HG03064 (cell line): Measurements from ENCODE around the gene SRPRA.
A peak's percentile ranks its signal among the peaks of the same experiment; 100 is the strongest.
"Not testable (repeated sequence)": the region's sequence is repeated elsewhere in the genome, so short reads cannot be mapped to it uniquely, and the experiment has no call there.

Experiments
- ATAC-seq: cut with Tn5 transposase; IDR thresholded peaks from one replicate; pipeline ENCODE4 v1.9.1; 2021; ENCODE audit warnings: low read depth; ENCODE audit not compliant: unreplicated experiment

The SRPRA gene, protein sequence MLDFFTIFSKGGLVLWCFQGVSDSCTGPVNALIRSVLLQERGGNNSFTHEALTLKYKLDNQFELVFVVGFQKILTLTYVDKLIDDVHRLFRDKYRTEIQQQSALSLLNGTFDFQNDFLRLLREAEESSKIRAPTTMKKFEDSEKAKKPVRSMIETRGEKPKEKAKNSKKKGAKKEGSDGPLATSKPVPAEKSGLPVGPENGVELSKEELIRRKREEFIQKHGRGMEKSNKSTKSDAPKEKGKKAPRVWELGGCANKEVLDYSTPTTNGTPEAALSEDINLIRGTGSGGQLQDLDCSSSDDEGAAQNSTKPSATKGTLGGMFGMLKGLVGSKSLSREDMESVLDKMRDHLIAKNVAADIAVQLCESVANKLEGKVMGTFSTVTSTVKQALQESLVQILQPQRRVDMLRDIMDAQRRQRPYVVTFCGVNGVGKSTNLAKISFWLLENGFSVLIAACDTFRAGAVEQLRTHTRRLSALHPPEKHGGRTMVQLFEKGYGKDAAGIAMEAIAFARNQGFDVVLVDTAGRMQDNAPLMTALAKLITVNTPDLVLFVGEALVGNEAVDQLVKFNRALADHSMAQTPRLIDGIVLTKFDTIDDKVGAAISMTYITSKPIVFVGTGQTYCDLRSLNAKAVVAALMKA

DNA sequence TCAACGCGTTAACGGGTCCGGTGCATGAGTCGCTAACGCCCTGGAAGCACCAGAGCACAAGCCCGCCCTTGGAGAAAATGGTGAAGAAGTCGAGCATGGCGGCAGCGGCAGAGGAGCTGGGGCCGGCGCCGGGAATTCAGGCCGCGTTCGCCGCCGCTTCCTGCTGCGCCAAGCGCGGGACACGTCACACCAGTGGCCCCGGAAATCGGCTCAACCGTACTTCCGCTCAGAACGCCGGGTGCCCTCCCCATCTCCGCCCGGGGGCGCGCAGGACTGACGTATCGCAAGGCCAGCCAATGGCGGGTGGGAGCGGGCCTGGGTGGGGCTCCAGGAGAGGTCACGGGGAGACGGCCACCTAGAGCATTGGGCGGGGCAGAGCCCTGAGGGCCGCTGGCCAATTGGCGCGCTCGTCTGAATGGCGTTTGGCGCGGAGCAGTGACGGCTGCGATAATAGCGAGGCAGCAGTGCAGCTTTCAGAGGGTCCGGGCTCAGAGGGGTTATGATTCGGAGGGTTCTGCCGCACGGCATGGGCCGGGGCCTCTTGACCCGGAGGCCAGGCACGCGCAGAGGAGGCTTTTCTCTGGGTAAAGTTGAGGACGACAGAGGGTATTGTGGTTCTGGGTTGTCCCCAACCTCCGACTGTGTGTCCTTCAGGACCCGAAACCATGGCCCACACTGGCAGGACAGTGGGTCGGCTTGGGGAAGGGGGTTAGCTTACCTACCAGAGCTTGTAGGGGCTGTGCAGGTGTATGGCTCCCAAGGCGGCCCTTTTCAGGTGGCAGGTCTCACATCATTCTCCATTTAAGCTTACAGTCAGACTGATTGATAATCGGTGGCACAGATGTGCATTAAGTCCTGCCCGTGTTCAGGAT is at the start of gene SRPRA, which contains the start of gene FOXRED1:
TSS of gene SRPRA (minus strand) at position 188 of the 872 bp plus-strand sequence. CDS start at position 97, 91 bp downstream.
TSS of gene FOXRED1 (plus strand) at position 447 of the 872 bp plus-strand sequence. CDS start at position 500, 53 bp downstream.
- ATAC-seq = peak; percentile 99

DNA sequence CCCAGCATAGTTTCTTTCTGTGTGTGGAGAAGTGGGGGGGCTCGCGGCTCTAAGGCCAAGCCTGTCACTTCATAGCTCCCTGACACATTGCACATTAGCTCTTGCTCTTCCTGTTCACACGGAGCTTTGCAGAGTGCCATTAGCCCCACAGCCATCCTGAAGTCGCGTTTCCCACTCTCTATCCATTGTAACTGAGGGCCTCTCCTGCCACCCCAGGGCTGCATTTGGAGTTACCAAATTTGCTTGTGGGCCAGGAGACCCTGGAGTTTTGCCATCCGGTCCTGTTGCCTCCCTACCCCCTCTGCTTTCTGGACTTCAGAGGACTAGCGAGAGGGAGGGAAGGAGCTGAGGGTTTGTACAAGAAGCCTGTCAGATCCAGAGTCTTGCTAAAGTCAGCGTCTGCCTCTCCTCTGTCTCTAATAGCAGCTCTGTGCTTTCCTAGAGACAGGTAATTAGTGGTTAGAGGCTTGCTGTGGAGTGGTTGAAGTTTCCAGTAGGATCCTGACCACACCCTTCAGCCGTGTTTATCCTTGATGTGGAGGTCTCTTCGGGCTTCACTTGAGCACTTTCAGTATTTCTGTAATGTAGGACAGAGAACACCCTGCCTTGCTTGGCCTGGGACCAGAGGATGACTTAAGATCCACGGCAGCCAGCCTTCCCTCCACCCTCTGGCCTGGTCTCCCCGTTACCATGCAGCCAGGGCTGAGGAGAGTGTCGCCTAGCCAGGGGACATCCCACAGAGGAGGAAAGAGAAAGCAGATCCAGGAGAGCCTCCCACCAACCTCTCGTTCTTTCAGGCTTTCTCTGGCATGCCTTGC is 49.3 kb upstream of the SRPRA start:
- ATAC-seq = peak; percentile 27

DNA sequence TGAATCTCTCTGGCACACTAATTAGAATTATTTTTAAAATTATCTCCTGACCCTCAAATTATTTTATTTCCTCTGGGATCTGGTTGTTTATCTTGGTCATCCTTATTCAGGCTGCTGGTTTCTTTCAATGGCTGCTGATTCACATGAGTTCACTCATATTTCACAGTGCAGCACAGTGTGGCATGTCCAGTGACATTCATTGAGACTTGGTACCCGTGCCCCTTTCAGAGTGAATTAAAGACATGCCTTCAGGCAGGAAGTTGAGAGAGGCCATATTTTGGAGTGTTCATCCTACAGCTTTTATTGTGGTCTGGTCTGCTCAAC is 48.7 kb upstream of the SRPRA start:
- no peak for ATAC-seq

DNA sequence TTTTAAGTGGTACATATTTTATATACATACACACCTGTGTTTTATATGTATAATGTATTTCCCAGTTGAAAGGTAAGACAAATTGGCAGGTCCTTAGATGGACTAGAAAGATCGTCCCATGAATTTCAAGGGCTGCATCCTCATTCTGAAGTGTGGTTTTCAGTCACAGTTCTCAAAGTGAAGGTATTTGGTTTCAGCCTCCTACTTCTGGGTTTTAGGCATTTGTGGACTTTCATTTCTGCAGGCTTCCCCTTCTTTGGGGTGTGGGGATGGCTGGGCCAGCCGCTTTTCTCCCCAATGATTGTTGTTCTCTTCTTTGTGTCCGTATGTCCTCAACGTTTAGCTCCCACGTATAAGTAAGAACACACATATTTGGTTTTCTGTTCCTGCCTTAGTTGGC is 45.1 kb upstream of the SRPRA start:
- ATAC-seq = no peak

DNA sequence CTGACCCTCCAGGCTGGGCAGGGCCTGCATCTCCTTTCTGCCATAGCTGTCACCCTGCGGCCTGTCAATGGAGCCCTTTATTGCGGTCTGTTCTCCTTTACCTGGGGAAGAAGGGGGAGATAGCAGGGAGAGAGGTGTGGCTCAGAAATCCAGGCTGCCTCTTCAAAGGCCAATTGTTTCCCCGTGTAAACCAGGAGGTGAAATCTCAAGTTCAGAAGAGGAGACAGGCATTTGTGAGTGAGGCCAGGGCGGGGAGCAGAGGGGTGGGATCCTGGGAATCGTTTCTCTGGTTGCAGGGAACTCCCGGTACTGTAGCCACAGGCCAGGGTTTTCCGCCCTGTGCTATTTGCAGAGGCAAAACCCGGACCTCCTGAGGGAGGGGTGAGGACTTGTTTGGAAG is 44.3 kb upstream of the SRPRA start:
- no peak for ATAC-seq

DNA sequence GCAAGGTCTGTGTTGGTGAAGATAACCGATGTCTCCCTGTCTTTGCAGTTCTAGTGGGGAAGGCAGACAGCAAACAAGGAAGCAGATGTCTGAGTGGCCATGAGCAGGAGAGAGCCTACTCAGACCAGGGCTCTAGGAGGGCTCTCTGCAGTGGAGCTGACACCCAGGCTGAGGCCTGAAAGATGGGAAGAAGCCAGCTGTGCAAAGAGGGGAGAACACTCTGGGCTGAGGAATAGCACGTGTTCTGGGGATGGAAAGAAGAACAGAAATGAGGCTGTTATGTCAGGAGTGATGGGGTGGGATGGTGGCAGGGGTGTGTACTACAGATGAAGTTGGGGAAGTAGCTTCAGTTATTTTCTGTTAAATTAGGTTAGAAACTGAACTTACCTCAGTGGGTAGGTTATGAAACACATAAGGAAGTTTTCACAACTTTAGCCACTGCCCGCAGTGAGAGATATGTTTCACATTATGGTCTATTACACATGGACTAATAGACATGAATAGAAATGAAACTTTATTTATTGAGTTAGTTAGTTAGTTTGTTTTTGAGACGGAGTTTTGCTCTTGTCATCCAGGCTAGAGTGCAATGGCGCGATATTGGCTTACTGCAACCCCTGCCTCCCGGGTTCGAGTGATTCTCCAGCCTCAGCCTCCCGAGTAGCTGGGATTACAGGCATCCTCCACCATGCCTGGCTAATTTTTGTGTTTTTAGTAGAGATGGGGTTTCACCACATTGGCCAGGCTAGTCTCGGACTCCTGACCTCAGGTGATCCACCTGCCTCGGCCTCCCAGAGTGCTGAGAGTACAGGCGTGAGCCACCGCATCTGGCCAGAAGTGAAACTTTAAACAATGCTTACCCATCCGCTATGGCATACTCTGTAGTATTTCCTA is 43.0 kb upstream of the SRPRA start:
- ATAC-seq = peak; percentile 85

DNA sequence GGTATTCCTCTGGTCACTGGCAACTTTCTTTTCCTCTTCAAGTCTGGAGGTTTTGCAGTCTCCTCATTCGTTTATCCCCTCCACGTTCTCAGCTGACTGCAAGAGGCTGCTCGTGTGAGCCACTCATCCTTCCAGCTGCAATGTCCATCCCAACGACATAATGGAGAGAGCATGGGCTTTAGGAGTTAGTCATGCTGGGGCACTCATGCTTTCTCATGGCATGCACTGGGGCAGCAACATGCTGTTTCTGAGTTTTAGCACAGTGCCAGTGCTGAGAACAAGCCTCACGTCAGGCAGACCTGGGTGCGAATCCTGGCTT is 42.3 kb upstream of the SRPRA start:
- ATAC-seq = no peak

DNA sequence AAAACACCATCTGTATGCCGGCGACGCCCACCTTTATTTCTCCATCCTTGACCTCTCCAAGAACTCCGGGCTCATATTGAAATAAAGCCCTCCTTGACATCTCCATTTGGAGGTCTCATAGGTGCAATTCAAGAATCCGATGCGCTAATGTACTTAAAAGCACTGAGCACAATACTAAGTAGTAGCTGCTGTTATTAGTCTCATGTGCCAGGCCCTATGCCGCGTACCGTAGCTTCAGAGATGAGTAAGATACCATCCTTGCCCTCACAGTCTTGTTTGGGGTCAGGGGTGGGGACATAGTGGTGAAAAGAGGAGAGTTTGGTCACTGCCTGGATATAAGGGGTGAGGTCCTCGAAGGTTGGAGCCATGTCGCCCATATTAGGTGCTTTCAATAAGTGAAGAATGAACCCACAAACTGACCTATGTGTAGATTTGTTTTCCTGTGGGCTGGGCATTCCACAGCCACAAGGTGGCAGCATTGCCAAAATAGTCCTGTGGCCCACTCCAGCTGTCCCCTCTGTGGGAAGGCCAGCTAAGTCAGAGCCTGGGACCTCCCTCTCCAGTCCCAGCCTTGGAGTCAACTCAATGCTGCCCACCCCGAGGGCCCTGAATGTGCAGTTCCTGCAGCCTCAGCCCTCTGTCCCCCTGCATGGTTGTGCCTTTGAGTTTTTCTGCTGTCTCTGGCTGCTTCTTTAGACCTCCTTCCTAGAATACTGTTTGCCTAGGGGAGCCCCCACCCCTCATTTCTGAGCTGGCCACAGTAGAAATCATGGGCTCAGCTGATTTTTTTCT is 41.7 kb upstream of the SRPRA start:
- peak; percentile 30 for ATAC-seq

DNA sequence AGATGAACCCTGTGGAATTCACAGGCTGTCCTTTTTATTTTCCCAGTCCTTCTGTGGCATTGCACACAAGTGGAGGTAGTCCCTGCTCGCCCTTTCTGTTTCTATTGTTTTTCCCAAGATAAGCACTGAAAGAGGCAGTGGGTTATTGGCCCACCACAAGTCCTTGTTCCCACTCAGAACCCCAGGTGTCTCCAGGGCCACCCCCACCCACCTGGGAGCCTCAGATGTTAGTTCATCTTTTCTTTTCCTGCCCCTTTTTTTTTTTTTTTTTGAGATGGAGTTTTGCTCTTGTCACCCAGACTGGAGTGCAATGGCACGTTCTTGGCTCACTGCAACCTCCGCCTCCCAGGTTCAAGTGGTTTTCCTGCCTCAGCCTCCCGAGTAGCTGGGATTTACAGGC is 40.1 kb upstream of the SRPRA start:
- not testable (repeated sequence) for ATAC-seq

DNA sequence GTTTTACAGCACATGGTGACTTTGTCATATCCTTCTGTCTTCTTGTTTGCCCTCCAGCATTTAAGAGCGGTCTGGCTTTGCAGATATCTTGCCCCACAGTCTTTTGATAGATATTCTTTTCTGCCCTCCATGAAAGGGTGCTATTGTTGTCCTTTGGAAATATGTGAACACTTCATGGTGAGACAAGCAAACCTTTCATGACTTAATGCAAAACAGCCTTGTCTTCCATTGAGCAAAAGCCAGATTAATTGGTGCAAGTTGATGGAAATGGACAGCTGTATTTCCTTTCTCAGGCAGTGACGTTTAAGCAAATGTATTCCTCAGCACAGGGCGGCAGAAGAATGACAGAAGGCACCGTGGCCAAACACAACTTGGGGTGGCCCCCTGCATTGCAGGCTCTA is 39.6 kb upstream of the SRPRA start:
- ATAC-seq = no peak

DNA sequence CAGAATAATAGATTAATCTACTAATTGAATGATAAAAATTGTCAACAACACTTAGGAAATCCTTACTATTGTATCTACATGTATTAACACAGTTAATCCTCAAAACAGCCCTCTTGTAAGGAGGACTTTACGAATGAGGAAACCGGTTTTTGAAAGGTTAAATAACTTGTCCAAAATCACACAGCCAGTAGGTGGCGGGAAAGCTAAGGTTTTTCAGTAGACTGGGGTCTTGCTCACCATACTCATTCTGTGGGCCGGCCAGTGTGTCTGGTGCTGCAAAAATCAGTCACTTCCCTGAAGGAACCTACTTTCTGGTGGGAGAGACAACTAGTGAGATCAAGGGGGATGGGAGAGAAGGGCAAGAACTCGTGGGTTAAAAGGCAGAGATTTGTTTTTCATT is 39.0 kb upstream of the SRPRA start:
- ATAC-seq = no peak

DNA sequence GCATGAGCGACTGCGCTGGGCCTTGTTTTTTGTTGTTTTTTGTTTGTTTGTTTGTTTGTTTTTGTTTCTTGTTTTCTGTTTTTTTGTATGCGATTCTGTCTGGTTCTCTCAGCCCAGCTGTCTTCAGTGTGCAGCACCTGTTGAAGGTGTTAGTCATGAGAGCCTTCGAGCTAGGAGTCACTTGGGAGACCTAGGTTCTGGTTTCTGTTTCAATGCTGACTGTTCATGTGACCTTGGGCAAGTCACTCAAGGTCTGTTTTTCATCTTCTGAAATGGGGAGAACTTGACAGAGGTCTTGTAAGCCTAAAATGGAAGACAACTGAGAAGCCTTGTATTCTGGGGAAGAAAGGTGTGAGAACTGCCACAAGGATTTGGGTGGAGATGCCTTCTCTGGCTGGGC is 37.0 kb upstream of the SRPRA start:
- ATAC-seq = peak; percentile 46

DNA sequence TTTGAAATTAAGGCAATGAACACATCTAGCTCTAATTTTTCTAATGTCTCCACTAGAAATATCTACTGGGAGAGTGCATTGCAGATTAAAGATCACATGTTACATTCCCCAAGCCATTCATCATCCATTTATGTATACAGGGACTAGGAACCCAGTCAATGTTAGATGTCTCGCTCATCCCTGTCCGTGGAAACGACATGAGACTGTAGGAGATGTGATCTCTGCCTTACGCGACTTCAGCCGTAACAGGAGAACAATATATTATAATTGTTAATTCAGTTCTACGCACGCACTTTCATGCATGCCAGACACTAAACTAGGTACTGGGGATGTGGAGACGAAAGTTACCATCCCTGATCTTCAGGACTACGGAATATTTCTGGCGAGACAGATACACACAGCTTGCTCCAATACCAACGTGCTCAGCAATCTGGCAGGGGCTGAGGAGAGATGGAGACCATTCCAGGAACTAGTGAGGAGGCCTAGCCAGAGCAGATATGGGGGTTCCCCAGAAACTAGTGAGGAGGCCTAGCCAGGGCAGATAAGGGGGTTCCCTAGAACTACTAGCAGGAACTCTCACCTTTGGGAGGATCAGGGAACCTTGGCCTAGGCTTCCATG is 35.9 kb upstream of the SRPRA start:
- ATAC-seq = no peak

DNA sequence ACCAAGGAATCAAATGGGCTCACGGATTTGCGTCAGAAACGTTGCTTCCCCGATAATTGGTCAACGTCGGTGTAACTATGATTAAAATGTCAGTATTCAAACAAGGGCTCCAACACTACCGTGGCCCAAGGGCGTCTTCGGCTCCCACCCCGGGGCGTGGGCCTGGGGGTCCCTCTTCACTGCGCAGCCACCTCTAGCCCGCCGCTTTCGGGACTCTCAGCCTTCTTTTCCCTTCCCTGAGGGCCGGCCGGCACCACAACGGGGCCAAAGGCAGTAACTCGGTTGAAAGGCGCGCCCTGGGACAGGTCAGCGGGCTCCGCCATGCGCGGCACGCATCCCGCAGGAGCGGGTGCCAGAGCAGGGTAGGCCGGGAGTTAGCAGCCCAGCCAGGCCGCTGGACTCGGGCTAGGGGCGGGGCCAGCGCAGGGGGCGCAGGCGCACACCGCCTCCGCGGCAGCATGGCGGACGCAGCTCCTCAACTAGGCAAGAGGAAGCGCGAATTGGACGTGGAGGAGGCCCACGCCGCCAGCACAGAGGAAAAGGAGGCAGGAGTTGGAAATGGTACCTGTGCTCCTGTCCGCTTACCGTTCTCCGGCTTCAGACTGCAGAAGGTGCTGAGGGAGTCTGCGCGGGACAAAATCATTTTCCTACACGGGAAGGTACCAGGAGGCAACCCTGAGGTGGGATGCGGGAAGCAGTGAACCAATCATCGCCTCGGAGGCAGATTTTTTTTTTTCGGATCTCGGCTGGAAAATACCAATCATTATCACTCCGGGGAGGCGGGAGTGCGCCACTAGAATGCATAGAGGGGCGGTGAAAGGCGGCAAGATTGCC is 35.1 kb upstream of the SRPRA start, which contains the start of gene DCPS:
TSS of gene DCPS (plus strand) at position 438 of the 834 bp plus-strand sequence. CDS start at position 459, 21 bp downstream.
- ATAC-seq = peak; percentile 88

DNA sequence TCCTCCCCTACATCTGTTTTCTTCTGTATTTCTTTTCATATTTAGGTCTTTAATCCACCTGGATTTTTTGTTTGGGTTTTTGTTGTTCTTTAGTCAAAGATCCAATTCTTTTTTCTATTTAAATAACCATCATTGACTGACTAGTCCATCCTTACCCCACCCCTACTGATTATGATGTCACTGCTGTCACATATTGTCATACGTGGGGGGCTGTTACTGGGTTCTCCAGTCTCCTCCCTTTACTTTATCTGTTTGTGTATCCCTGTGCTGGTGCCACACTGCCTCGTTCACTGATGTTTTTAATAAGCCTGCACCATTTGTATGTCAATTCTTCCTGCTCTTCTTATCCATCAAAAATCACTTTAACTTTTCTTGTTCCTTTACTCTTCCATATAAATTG is 28.3 kb upstream of the SRPRA start:
- ATAC-seq = no peak

DNA sequence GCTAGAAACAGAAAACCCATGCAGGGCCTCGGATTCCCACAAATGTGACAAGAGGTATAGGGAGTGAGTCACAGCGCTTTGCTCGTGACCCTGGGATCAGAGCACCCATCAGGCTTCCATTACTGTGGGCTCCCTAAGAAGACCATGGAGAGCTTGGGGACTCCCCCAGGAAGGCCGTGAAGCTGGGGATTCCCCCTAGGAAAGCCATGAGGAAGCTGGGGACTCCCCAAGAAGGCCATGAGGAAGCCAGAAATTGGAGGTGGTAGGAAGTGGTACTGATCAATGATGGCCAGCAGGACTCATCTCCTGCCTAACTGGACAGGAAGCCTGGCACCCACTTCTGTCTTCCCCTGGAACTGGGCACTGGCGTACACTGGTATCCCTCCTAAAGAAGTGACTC is 25.0 kb upstream of the SRPRA start:
- ATAC-seq = no peak

DNA sequence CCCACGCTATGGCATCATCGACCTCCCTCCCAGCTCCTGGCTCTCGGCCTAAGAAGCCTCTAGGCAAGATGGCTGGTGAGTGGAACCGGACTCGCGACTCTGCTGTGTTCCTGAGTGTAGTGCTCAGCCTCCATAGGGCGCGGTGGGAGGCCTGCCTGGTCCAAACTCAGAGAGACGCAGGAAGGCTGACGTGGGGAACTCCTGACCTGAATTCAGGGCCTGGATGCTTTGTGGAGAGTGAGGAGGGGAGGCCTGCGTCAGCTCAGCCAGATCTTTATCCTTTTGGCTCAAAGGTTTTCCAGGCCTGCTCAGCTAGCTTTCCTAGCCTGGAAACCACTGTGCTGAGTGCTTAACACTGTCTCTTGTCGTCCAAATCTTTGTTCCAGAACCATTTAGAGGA is 22.2 kb upstream of the SRPRA start:
- no peak for ATAC-seq
